H54 (cell line): ENCODE data around the gene SPEF2.
"Not testable (repeated sequence)": the region's sequence is repeated elsewhere in the genome, so short reads cannot be mapped to it uniquely, and the experiment has no call there.

Experiments
- DNase-seq: peaks from one replicate; pipeline ENCODE4 v3.0.0; 2011; ENCODE audit warnings: low spot score, mixed read lengths; ENCODE audit not compliant: insufficient read length
- FAIRE-seq: peaks from 3 replicates; lab custom pipeline; 2011; peaks lifted over from hg19 to GRCh38; lab: Jason Lieb, UNC
- POLR2A ChIP-seq: IDR thresholded peaks from 2 replicates; pipeline ENCODE4 v1.6.1; 2011; ENCODE audit warnings: low read depth, mild to moderate bottlenecking, low read length

Gene SPEF2

DNA sequence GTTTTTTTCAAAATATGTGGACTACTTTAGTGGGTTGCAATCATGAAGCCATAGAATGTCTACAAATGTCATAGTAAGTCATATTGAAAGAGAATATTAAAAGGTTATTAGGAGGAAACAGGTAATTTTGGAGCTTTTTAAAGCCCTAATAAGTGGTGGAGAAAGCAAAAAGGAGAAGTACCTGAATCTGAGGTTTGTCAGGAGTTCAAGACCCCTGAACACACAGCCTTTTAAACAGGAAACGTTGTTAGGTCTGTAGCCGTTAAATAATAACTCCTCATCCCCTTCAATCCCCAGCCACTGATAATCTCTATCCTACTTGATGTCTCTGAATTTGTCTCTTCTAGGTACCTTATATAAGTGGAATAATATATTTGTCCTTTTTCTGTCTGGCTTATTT lies 51.1 kb downstream of the SPEF2 start:
- FAIRE-seq (no peak), DNase-seq (no peak)
- TF ChIP-seq POLR2A, result no peak

DNA sequence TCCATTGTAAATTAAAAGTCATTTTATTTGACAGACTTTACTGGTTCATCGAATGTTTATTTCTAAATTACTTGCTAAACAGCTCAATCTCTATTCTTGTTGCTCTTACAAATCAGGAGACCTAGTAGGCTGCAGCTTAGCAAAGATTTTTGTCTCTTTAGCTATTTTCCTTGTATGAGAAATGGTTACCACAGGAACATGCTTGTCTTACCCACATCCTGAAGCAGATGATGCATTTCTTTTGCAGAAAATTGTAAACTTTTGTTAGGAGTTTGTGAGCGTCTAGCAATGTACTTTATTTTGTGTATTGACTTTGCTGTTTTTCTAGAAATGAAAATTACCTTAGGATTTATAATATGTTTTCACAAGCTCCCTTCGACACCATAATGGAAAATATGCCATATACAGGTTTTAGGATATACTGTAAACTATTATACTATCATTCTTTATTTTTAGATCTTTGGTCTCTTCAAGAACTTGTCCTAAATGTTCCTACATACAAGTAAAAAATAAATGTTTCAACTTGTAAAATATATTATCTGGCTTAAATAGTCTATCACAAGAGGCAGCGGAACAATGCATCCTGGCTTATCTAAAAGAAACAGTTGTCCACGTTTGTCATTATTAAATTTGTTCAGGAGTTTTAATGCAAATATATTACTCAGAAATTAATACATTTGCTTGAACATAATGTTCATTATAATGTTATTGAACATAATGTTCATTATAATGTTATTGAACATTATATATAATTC lies 54.1 kb downstream of the SPEF2 start:
- FAIRE-seq (no peak), DNase-seq (no peak)
- TF ChIP-seq POLR2A, result no peak

- FAIRE-seq, DNase-seq: not testable (repeated sequence)
Observed at GRCh38 chr5:35672296-35672655, 54.6 kb downstream of the SPEF2 start.

DNA sequence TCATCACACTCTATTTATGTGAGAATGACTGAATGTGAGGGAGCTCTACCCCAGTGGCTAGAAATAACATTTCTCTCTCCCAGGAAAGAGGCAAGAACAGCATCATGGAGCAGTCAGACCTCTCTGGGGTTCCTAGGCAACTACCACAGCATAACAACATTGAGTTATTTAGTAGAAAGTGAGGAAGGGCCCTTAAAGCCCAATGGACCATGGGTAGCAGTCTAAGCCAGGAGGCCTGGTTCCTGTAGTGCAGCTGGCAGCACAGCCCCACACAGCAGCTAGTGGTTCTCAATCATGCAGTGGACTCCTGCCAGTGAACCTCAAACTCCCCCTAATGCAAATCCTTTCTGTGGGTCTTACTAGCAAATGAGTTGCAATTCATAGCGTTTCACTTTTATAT lies 55.3 kb downstream of the SPEF2 start:
- FAIRE-seq, result no peak
- TF ChIP-seq POLR2A, result no peak
- DNase-seq, result no peak

DNA sequence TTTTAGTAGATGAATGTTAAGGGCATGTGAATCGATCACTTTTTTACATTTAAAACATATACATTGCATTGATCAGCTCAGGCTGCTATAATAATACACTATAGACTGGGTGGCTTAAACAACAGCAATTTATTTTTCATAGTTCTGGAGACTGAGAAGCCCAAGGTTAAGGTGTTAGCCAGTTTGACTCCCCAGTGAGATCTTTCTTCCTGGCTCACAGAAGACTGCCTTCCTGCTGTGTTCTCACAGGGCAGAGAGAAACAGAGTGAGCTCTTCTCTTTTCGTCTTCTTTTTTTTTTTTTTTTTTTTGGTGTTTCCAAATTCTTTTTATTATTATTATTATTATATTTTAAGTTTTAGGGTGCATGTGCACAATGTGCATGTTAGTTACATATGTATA lies 56.4 kb downstream of the SPEF2 start:
- peak; percentile 15 for FAIRE-seq
- no peak for DNase-seq
- TF ChIP-seq POLR2A, result no peak

- no peak for FAIRE-seq
Observed at GRCh38 chr5:35675392-35675791, 57.7 kb downstream of the SPEF2 start.

DNA sequence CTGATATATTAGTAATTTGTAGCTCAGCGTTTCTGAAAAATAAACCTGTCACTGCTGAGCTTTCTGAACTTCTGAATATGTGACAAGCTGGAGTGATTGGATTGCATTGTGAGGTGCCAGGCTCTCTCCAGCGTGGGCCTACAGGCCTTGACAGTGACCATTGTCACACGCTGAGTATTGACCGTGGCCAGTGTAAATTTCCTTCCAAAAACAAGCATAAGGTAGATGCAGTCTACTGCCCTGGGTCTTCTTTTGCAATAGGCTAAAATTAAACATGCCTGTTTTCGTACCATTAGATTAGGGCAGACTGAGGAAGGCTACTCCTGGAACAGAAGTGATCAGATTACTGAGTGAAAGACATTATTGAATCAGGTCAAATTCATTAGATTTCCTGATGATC lies 60.2 kb downstream of the SPEF2 start:
- DNase-seq, result no peak
- no peak for FAIRE-seq
- no peak for TF ChIP-seq POLR2A

More at GRCh38 chr5:35675392-35675791, 57.7 kb downstream of the SPEF2 start:
- TF ChIP-seq POLR2A, result no peak
- DNase-seq, result no peak

DNA sequence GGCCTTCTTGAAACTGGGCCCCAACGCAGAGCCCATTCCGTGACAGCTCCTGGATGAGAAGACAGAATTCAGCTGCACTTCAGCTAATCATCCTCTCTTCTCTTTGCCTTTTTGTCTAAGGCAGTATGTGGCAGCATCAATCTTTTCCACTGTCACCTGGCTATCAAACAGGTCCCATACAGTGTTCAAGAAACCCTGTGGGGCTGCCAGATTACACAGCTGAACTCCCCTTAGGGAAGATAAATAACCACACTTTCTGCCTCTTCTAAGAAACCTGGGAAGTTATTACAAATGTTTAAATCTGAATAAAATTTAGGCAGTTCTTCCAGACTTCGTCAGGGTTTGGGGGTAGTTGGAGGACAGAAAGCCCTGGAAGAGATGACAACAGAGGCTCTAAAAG lies 61.0 kb downstream of the SPEF2 start:
- DNase-seq (no peak), FAIRE-seq (no peak)
- TF ChIP-seq POLR2A, result no peak

GRCh38 chr5:35679357-35679756 lies 61.7 kb downstream of the SPEF2 start:
- FAIRE-seq (no peak), DNase-seq (no peak)
- TF ChIP-seq POLR2A, result no peak

GRCh38 chr5:35681911-35682310 lies 64.2 kb downstream of the SPEF2 start:
- DNase-seq (no peak), FAIRE-seq (no peak)
- no peak for TF ChIP-seq POLR2A

- TF ChIP-seq POLR2A, result no peak
- no peak for FAIRE-seq
Observed at GRCh38 chr5:35683466-35683865, 65.8 kb downstream of the SPEF2 start.

DNA sequence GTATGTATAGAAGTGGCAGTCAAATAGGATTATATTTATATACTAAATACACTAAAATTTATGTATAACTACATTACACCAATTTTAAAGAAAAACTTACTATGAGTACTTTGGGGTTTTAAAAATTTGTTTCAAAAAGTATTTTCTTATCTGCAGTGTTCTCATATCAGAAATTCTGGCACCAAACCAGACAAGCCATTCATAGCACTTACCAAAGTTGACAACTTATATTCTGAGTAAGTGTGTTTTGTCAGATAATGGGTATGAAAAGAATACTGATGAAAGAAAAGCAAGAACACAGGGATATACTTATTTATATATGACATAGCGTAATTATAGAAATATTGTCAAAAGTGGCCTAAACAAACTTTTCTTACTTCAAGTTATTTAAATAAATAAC lies 67.5 kb downstream of the SPEF2 start:
- DNase-seq (no peak), FAIRE-seq (no peak)
- TF ChIP-seq POLR2A, result no peak

More at GRCh38 chr5:35683466-35683865, 65.8 kb downstream of the SPEF2 start:
- no peak for DNase-seq

DNA sequence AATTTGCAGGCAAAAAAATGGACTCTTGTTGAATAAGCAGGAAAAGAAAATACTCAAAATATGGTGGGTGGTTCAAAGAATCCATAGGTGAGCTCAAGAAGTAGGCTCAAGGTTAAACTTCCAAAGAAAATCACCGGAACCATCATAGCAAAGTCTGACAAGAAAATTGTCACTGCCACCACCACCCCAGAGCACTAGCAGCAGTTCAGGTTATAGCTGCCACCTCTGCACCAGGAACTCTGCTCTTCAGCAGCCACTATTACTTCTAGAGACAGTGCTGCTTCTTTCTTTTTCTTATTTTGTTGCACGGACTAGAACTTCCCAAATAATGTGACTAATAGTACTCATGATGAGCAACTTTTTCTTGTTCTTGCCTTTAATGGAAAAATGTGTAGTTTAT lies 70.3 kb downstream of the SPEF2 start:
- DNase-seq (no peak), FAIRE-seq (no peak)
- no peak for TF ChIP-seq POLR2A

GRCh38 chr5:35694481-35694880 lies 76.8 kb downstream of the SPEF2 start:
- FAIRE-seq, result no peak
- no peak for DNase-seq
- TF ChIP-seq POLR2A, result no peak

- FAIRE-seq, result no peak
Observed at GRCh38 chr5:35698047-35698808, 80.6 kb downstream of the SPEF2 start.

More at GRCh38 chr5:35698047-35698808, 80.6 kb downstream of the SPEF2 start:
- no peak for DNase-seq
- TF ChIP-seq POLR2A, result no peak
